DND-41 (cell line): ENCODE results near the gene TP53TG3E.
"Not testable (repeated sequence)": the region's sequence is repeated elsewhere in the genome, so short reads cannot be mapped to it uniquely, and the experiment has no call there.

Experiments
- ATAC-seq: fragments of 200-7000 bp; cut with Tn5 transposase; 3 replicates; pipeline ENCODE4 v1.9.1; 2021; ENCODE audit warnings: low read depth; ENCODE audit not compliant: insufficient read depth
- DNase-seq: peaks from one replicate; pipeline ENCODE4 v3.0.0-alpha.2; 2020
- H2AFZ ChIP-seq: 2 replicates; pipeline ENCODE4 v1.6.0; 2012; ENCODE audit warnings: low read depth, low read length
- H3K27ac ChIP-seq: 2 replicates; pipeline ENCODE4 v1.5.1; 2012; ENCODE audit warnings: low read length, inconsistent platforms
- H3K27me3 ChIP-seq: fragments of 200-600 bp; sonication (generic); 2 replicates; pipeline ENCODE4 v1.6.0; 2012; ENCODE audit warnings: low read length, mild to moderate bottlenecking, inconsistent platforms; ENCODE audit not compliant: insufficient read depth, poor library complexity
- H3K36me3 ChIP-seq: 2 replicates; pipeline ENCODE4 v1.5.1; 2012; ENCODE audit warnings: low read length, inconsistent platforms; ENCODE audit not compliant: insufficient read depth
- H3K4me1 ChIP-seq: 2 replicates; pipeline ENCODE4 v1.5.1; 2012; ENCODE audit warnings: mild to moderate bottlenecking, low read length; ENCODE audit not compliant: insufficient read depth
- H3K4me2 ChIP-seq: 2 replicates; pipeline ENCODE4 v1.6.0; 2012; ENCODE audit warnings: mild to moderate bottlenecking, moderate library complexity, low read length, inconsistent platforms; ENCODE audit not compliant: insufficient read depth
- H3K4me3 ChIP-seq, 2 experiments: fragments of 200-600 bp in 1 of 2; shearing (Covaris generic) in 1 of 2; 2 replicates each; pipeline ENCODE4 v1.5.1; 2012 to 2016; ENCODE audit warnings: inconsistent platforms in 2 of 2, low read length in 2 of 2, mild to moderate bottlenecking in 2 of 2, low read depth in 1 of 2, moderate library complexity in 1 of 2
- H3K79me2 ChIP-seq: 2 replicates; pipeline ENCODE4 v1.6.0; 2012; ENCODE audit warnings: low read length, inconsistent platforms; ENCODE audit not compliant: insufficient read depth
- H3K9ac ChIP-seq: 2 replicates; pipeline ENCODE4 v1.6.0; 2012; ENCODE audit warnings: low read depth, mild to moderate bottlenecking, inconsistent platforms, low read length, moderate library complexity
- H3K9me3 ChIP-seq: 2 replicates; pipeline ENCODE4 v1.5.1; 2012; ENCODE audit warnings: low read length, moderate library complexity, mild to moderate bottlenecking, inconsistent platforms; ENCODE audit not compliant: insufficient read depth, severe bottlenecking
- H4K20me1 ChIP-seq: 2 replicates; pipeline ENCODE4 v1.6.0; 2012; ENCODE audit warnings: low read length; ENCODE audit not compliant: insufficient read depth

The TP53TG3E gene

DNA sequence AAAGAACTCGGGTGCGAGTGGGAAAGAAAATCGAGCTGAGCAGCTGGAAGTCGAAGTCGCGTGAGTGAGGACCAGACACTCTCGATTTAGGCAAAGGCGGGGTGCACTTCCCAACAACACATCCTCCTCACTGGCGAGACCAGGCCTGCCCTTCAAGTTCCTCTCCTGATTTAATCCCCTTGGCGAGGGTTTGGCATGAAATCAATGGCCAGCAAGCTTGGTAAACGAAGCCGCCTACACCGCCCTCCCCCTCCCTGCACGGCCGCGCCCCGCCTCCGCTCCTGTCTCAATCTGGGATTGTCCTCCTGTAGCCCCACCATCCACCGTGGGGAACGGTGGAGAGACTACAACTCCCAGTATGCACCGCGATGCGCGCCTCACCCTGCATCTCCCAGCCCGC, at the start of gene TP53TG3E:
Gene TP53TG3E, plus strand, starts transcription at position 301 of the 400 bp plus-strand sequence. Its CDS starts 68 bp downstream, at position 369.
- not testable (repeated sequence) for H3K79me2 ChIP-seq, DNase-seq, H3K9me3 ChIP-seq, ATAC-seq, H3K27me3 ChIP-seq, H3K9ac ChIP-seq, H3K36me3 ChIP-seq, H3K4me3 ChIP-seq, H3K27ac ChIP-seq, H4K20me1 ChIP-seq, H2AFZ ChIP-seq, H3K4me2 ChIP-seq, H3K4me1 ChIP-seq

DNA sequence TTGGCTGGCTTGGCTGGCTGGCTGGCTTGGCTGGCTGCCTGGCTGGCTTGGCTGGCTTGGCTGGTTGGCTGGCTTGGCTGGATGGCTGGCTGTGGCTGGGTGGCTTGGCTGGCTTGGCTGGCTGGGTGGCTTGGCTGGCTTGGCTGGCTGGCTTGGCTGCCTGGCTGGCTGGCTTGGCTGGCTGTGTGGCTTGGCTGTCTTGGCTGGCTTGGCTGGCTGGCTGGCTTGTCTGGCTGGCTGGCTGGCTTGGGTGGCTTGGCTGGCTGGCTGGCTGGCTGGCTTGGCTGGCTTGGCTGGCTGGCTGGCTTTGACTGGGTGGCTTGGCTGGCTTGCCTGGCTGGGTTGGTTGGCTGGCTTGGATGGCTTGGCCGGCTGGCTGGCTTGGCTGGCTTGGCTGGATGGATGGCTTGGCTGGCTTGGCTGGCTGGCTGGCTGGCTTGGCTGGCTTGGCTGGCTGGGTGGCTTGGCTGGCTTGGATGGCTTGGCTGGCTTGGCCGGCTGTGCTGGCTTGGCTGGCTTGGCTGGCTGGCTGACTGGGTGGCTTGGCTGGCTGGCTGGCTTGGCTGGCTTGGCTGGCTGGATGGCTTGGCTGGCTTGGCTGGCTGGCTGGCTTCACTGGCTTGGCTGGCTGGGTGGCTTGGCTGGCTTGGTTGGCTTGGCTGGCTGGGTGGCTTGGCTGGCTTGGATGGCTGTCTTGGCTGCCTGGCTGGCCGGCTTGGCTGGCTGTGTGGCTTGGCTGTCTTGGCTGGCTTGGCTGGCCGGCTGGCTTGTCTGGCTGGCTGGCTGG, 32.3 kb downstream of the TP53TG3E start:
- not testable (repeated sequence) for H3K79me2 ChIP-seq, H3K36me3 ChIP-seq
- peak; percentile 21 for DNase-seq

DNA sequence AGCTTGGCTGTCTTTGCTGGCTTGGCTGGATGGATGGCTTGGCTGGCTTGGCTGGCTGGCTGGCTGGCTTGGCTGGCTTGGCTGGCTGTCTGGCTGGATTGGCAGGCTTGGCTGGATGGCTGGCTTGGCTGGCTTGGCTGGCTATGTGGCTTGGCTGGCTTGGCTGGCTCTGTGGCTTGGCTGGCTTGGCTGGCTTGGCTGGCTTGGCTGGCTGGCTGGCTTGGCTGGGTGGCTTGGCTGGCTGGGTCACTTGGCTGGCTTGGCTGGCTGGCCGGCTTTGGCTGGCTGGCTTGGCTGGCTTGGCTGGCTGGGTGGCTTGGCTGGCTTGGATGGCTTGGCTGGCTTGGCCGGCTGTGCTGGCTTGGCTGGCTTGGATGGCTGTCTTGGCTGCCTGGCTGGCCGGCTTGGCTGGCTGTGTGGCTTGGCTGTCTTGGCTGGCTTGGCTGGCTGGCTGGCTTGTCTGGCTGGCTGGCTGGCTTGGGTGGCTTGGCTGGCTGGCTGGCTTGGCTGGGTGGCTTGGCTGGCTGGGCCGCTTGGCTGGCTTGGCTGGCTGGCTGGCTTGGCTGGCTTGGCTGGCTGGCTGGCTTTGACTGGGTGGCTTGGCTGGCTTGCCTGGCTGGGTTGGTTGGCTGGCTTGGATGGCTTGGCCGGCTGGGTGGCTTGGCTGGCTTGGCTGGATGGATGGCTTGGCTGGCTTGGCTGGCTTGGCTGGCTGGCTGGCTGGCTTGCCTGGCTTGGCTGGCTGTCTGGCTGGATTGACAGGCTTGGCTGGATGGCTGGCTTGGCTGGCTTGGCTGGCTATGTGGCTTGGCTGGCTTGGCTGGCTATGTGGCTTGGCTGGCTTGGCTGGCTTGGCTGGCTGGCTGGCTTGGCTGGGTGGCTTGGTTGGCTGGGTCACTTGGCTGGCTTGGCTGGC, 33.8 kb downstream of the TP53TG3E start:
- ATAC-seq, H4K20me1 ChIP-seq: not testable (repeated sequence)

More for the DNA sequence above, 32.3 kb downstream of the TP53TG3E start:
- not testable (repeated sequence) for H3K9me3 ChIP-seq, H4K20me1 ChIP-seq, ATAC-seq, H3K27me3 ChIP-seq, H3K27ac ChIP-seq, H2AFZ ChIP-seq, H3K4me1 ChIP-seq, H3K9ac ChIP-seq, H3K4me2 ChIP-seq, H3K4me3 ChIP-seq

GRCh38 chr16:33338543-33338951, 34.4 kb downstream of the TP53TG3E start:
- H3K9ac ChIP-seq, H3K9me3 ChIP-seq, H2AFZ ChIP-seq, ATAC-seq, H3K4me2 ChIP-seq, H3K27ac ChIP-seq, H3K4me3 ChIP-seq, H3K4me1 ChIP-seq, H3K79me2 ChIP-seq, H4K20me1 ChIP-seq, H3K36me3 ChIP-seq, H3K27me3 ChIP-seq: not testable (repeated sequence)
- DNase-seq = peak; percentile 4

More for the DNA sequence above, 33.8 kb downstream of the TP53TG3E start:
- H3K27ac ChIP-seq, H3K36me3 ChIP-seq, H3K27me3 ChIP-seq, H3K4me2 ChIP-seq, H3K9me3 ChIP-seq, H3K4me1 ChIP-seq, H3K79me2 ChIP-seq, H3K9ac ChIP-seq, H3K4me3 ChIP-seq, H2AFZ ChIP-seq: not testable (repeated sequence)
- peak; percentile 16 for DNase-seq

- H3K4me1 ChIP-seq, H4K20me1 ChIP-seq, H3K4me3 ChIP-seq, H3K79me2 ChIP-seq, H3K36me3 ChIP-seq, H3K4me2 ChIP-seq, H3K27me3 ChIP-seq, H3K9ac ChIP-seq, ATAC-seq, H3K9me3 ChIP-seq, H3K27ac ChIP-seq, H2AFZ ChIP-seq: not testable (repeated sequence)
- peak; percentile 23 for DNase-seq
These were observed 35.3 kb downstream of the TP53TG3E start for GRCh38 chr16:33339093-33340061.
